Measurements from ENCODE around the gene MTM1. TPM values are rescaled to one million over a fixed set of nuclear protein-coding genes. Genes with fewer than 3 reads are reported as not detected.

The MTM1 gene
- total RNA-seq, 6 experiments from 2014 or later = 8.1 to 12.2 (median 10.0) TPM

DNA sequence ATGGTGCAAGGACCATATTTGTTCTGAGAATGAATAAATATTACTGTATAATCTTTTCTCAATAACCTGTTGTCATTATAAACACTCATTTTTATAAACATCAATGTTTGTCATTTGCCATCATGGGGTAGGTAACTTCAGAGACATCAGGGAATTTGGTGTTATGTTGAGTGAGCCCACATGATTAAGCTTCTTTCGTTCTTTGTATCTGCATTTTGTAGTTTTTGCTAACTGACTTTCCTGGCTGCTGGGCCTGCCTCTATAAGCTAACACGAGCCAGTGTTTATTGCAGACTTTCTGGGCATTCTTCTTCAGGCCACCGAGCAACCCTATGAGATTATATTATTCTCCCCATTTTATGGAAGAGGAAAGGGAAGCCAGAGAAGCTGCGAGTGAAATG lies 76.0 kb downstream of the MTM1 start:
- Mint-ChIP-seq H3K27me3 (ENCODE audit: insufficient read depth) (no peaks in the 10 kb centered on the region), H3K4me1 (ENCODE audit: low read depth) (peaks cover 5% of the 10 kb centered on the region), H3K27ac (no peak overlapping the region), H3K4me3 (no peak overlapping the region), H3K36me3 (ENCODE audit: low read depth) (no peaks in the 10 kb centered on the region; the same call in 1 of the 2 replicates), H3K9me3 (no peaks in the 10 kb centered on the region)
- TF ChIP-seq, protein P1, sequence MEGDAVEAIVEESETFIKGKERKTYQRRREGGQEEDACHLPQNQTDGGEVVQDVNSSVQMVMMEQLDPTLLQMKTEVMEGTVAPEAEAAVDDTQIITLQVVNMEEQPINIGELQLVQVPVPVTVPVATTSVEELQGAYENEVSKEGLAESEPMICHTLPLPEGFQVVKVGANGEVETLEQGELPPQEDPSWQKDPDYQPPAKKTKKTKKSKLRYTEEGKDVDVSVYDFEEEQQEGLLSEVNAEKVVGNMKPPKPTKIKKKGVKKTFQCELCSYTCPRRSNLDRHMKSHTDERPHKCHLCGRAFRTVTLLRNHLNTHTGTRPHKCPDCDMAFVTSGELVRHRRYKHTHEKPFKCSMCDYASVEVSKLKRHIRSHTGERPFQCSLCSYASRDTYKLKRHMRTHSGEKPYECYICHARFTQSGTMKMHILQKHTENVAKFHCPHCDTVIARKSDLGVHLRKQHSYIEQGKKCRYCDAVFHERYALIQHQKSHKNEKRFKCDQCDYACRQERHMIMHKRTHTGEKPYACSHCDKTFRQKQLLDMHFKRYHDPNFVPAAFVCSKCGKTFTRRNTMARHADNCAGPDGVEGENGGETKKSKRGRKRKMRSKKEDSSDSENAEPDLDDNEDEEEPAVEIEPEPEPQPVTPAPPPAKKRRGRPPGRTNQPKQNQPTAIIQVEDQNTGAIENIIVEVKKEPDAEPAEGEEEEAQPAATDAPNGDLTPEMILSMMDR (IDR thresholded peaks at IDR 0.05) = no peak
- DNase-seq = no peak

DNA sequence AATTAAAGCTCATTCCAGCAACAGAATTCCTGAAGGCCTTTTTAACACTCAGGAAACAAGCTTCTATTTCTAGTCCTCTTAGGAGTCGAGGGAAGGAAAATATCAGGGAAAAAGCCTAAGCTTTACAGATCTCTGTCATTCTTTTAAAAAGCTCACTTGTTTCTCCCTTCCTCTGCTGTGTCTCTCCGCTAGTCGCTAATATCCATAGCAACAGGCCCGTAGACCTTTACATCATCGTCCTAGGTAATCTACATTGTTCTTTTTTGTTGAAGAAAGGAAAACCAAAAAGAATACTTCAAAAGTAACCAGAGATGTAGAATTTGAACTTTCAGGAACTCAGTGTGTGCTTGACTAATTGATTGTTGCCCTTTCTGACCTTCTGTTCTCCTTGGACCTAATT lies 78.9 kb downstream of the MTM1 start:
- DNase-seq = no peak
- no peaks in the 10 kb centered on the region for H3K27me3 Mint-ChIP-seq (ENCODE audit: insufficient read depth)
- H3K36me3 Mint-ChIP-seq (ENCODE audit: low read depth) = peaks cover 5% of the 10 kb centered on the region; the same call in 1 of the 2 replicates
- peaks cover 7% of the 10 kb centered on the region for H3K4me1 Mint-ChIP-seq (ENCODE audit: low read depth)
- no peak overlapping the region for H3K27ac Mint-ChIP-seq
- no peaks in the 10 kb centered on the region for H3K9me3 Mint-ChIP-seq
- no peak overlapping the region for H3K4me3 Mint-ChIP-seq
- TF ChIP-seq, protein P1 (IDR thresholded peaks at IDR 0.05) = no peak

DNA sequence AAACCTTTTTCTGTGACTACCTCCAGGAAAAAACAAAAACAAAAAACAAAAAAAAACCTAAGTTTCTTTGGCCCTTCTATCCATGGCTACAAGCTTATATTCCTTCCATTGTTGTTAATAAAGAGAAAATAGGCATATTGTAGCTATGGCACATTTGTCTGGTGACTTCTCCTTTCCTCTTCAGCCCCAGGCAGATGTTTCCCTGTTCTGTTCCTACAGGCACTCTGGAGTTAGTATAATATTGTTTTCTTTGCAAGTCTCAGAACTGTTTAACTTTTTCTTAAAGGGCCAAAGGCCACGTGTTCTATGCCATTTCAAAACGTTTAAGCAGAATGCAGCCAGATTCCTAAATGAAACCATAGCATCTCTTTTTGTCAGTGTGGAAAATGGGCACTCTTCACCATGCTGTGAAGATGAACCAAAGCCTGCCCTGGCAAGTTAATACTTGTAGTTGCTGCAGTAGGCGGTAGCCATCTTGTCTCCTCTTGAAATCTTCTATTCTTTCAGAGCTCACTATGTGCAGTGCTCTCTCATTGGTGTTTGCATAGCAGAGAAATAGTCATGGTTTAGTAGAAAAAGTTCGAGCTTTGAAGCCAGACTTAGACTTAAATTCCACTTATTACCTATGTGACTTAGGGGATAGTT lies 80.0 kb downstream of the MTM1 start:
- H3K4me1 Mint-ChIP-seq (ENCODE audit: low read depth) = peaks cover 7% of the 10 kb centered on the region
- no peaks in the 10 kb centered on the region for H3K9me3 Mint-ChIP-seq
- H3K36me3 Mint-ChIP-seq (ENCODE audit: low read depth) = peaks cover 5% of the 10 kb centered on the region; the same call in 1 of the 2 replicates
- no peak overlapping the region for H3K27ac Mint-ChIP-seq
- TF ChIP-seq, protein P1 (IDR thresholded peaks at IDR 0.05) = no peak
- no peak overlapping the region for H3K4me3 Mint-ChIP-seq
- H3K27me3 Mint-ChIP-seq (ENCODE audit: insufficient read depth) = no peaks in the 10 kb centered on the region
- no peak for DNase-seq

DNA sequence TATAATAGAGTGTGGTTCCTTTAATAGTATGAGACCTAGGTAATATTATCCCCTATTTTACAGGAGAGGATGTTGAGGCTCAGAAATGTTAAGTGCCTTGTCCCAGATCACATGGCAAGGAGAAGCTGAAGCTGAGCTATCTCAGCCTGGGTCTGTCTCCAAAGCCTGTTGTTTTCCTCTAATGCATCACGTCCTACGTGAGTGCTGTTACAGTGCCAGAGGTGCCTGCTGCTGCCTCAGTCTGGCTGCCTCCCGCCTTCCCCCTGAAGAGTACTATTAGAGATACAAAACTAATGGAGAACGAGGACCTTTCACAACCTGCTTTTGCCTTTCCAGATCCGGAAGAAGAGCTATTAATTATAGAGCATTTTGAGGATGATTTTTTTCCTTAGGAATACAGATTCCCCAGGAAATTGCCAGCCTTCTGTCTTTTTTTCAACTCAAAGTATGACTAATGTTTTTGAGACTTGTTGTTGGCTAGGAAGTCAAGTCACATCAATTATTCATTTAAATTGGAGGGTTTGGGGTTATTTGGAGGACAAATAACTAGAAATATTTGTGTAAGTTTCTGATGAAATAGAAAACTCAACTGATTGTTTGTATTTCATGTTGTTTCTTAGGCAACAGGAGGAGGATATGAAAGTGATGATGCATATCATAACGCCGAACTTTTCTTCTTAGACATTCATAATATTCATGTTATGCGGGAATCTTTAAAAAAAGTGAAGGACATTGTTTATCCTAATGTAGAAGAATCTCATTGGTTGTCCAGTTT lies 80.9 kb downstream of the MTM1 start:
- DNase-seq = peak; percentile 0
- Mint-ChIP-seq H3K9me3 (no peaks in the 10 kb centered on the region), H3K4me1 (ENCODE audit: low read depth) (peaks cover 7% of the 10 kb centered on the region), H3K36me3 (ENCODE audit: low read depth) (peaks cover 5% of the 10 kb centered on the region; the same call in 1 of the 2 replicates), H3K4me3 (no peak overlapping the region), H3K27ac (peak overlapping the region; percentile 34), H3K27me3 (ENCODE audit: insufficient read depth) (no peaks in the 10 kb centered on the region)
- TF ChIP-seq, protein P1 (IDR thresholded peaks at IDR 0.05) = no peak

DNA sequence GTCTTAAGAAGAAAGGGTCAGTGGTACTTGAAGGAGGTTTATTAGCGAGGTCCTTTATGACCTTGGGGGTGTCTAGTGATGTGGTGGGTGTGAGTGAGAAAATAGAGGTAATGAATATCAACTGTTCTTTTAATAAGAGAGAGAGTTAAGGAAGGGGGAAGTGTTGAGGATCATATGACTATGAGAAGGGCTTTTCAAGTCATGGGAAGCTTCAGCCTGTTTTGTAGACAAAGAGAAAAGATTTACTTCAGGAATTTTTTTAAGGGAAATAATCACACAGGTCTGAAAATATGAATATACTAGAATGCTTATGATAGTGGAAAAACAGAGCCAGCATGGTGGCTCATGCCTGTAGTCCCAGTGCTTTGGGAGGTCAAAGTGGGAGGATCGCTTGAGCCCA lies 83.5 kb downstream of the MTM1 start:
- Mint-ChIP-seq H3K4me3 (no peak overlapping the region), H3K27ac (no peak overlapping the region), H3K9me3 (no peaks in the 10 kb centered on the region), H3K4me1 (ENCODE audit: low read depth) (peaks cover 7% of the 10 kb centered on the region), H3K36me3 (ENCODE audit: low read depth) (peaks cover 5% of the 10 kb centered on the region; the same call in 1 of the 2 replicates), H3K27me3 (ENCODE audit: insufficient read depth) (no peaks in the 10 kb centered on the region)
- no peak for DNase-seq
- TF ChIP-seq, protein P1 (IDR thresholded peaks at IDR 0.05) = no peak
